ENCODE data around the gene DDX25.
"Not testable (repeated sequence)": the region's sequence is repeated elsewhere in the genome, so short reads cannot be mapped to it uniquely, and the experiment has no call there.

The DDX25 gene

GRCh38 chr11:125903711-125904659 lies at the start of gene DDX25:
DDX25 (plus strand) TSS chr11:125904508; CDS start chr11:125904518, 10 bp downstream.
- H3K4me3 ChIP-seq (ENCODE audit: low read depth, low read length), result peak within 1 kb of the TSS; percentile 87
- H3K9ac ChIP-seq (ENCODE audit: low read depth, low read length), result peak within 1 kb of the TSS; percentile 26
- no peaks in the 10 kb centered on the region for H3K4me1 ChIP-seq (ENCODE audit: control insufficient read depth, insufficient read depth, low read length)

GRCh38 chr11:125857670-125858069 lies 46.6 kb upstream of the DDX25 start:
- not testable (repeated sequence) for H3K27me3 ChIP-seq (ENCODE audit: control insufficient read depth, insufficient read depth, low read length); H3K36me3 ChIP-seq (ENCODE audit: control insufficient read depth, insufficient read depth, low read length); H3K9ac ChIP-seq (ENCODE audit: low read depth, low read length); H3K9me3 ChIP-seq (ENCODE audit: control insufficient read depth, insufficient read depth, low read length); H3K4me1 ChIP-seq (ENCODE audit: control insufficient read depth, insufficient read depth, low read length); H3K4me3 ChIP-seq (ENCODE audit: low read depth, low read length)

More at GRCh38 chr11:125903711-125904659, at the start of gene DDX25:
- Histone ChIP-seq H3K36me3 (ENCODE audit: control insufficient read depth, insufficient read depth, low read length) (no peaks in the 10 kb centered on the region), H3K9me3 (ENCODE audit: control insufficient read depth, insufficient read depth, low read length) (no peaks in the 10 kb centered on the region), H3K27me3 (ENCODE audit: control insufficient read depth, insufficient read depth, low read length) (peaks cover 10% of the 10 kb centered on the region)

- H3K9me3 ChIP-seq (ENCODE audit: control insufficient read depth, insufficient read depth, low read length); H3K4me1 ChIP-seq (ENCODE audit: control insufficient read depth, insufficient read depth, low read length); H3K9ac ChIP-seq (ENCODE audit: low read depth, low read length); H3K27me3 ChIP-seq (ENCODE audit: control insufficient read depth, insufficient read depth, low read length); H3K4me3 ChIP-seq (ENCODE audit: low read depth, low read length); H3K36me3 ChIP-seq (ENCODE audit: control insufficient read depth, insufficient read depth, low read length): not testable (repeated sequence)
Observed at GRCh38 chr11:125862786-125863185, 41.5 kb upstream of the DDX25 start.

GRCh38 chr11:125865354-125865753 lies 39.0 kb upstream of the DDX25 start:
- H3K4me1 ChIP-seq (ENCODE audit: control insufficient read depth, insufficient read depth, low read length); H3K36me3 ChIP-seq (ENCODE audit: control insufficient read depth, insufficient read depth, low read length); H3K27me3 ChIP-seq (ENCODE audit: control insufficient read depth, insufficient read depth, low read length); H3K4me3 ChIP-seq (ENCODE audit: low read depth, low read length); H3K9me3 ChIP-seq (ENCODE audit: control insufficient read depth, insufficient read depth, low read length); H3K9ac ChIP-seq (ENCODE audit: low read depth, low read length): not testable (repeated sequence)

GRCh38 chr11:125869521-125869920 lies 34.8 kb upstream of the DDX25 start:
- Histone ChIP-seq H3K4me3 (ENCODE audit: low read depth, low read length) (no peak overlapping the region), H3K9ac (ENCODE audit: low read depth, low read length) (no peak overlapping the region), H3K4me1 (ENCODE audit: control insufficient read depth, insufficient read depth, low read length) (no peaks in the 10 kb centered on the region), H3K9me3 (ENCODE audit: control insufficient read depth, insufficient read depth, low read length) (peaks cover 4% of the 10 kb centered on the region), H3K36me3 (ENCODE audit: control insufficient read depth, insufficient read depth, low read length) (no peaks in the 10 kb centered on the region), H3K27me3 (ENCODE audit: control insufficient read depth, insufficient read depth, low read length) (no peaks in the 10 kb centered on the region)

GRCh38 chr11:125871391-125872137 lies 32.7 kb upstream of the DDX25 start:
- no peaks in the 10 kb centered on the region for H3K36me3 ChIP-seq (ENCODE audit: control insufficient read depth, insufficient read depth, low read length)
- H3K9me3 ChIP-seq (ENCODE audit: control insufficient read depth, insufficient read depth, low read length), result peaks cover 4% of the 10 kb centered on the region
- H3K4me1 ChIP-seq (ENCODE audit: control insufficient read depth, insufficient read depth, low read length), result no peaks in the 10 kb centered on the region
- H3K9ac ChIP-seq (ENCODE audit: low read depth, low read length), result no peak overlapping the region
- no peaks in the 10 kb centered on the region for H3K27me3 ChIP-seq (ENCODE audit: control insufficient read depth, insufficient read depth, low read length)
- H3K4me3 ChIP-seq (ENCODE audit: low read depth, low read length), result no peak overlapping the region

GRCh38 chr11:125872138-125872491 lies 32.2 kb upstream of the DDX25 start:
- H3K36me3 ChIP-seq (ENCODE audit: control insufficient read depth, insufficient read depth, low read length), result no peaks in the 10 kb centered on the region
- H3K4me1 ChIP-seq (ENCODE audit: control insufficient read depth, insufficient read depth, low read length), result no peaks in the 10 kb centered on the region
- no peak overlapping the region for H3K4me3 ChIP-seq (ENCODE audit: low read depth, low read length)
- no peak overlapping the region for H3K9ac ChIP-seq (ENCODE audit: low read depth, low read length)
- peaks cover 4% of the 10 kb centered on the region for H3K9me3 ChIP-seq (ENCODE audit: control insufficient read depth, insufficient read depth, low read length)
- no peaks in the 10 kb centered on the region for H3K27me3 ChIP-seq (ENCODE audit: control insufficient read depth, insufficient read depth, low read length)

- peaks cover 5% of the 10 kb centered on the region for H3K27me3 ChIP-seq (ENCODE audit: control insufficient read depth, insufficient read depth, low read length)
- H3K36me3 ChIP-seq (ENCODE audit: control insufficient read depth, insufficient read depth, low read length), result no peaks in the 10 kb centered on the region
- peak overlapping the region; percentile 20 for H3K4me3 ChIP-seq (ENCODE audit: low read depth, low read length)
- H3K4me1 ChIP-seq (ENCODE audit: control insufficient read depth, insufficient read depth, low read length), result no peaks in the 10 kb centered on the region
- H3K9ac ChIP-seq (ENCODE audit: low read depth, low read length), result no peak overlapping the region
- H3K9me3 ChIP-seq (ENCODE audit: control insufficient read depth, insufficient read depth, low read length), result peaks cover 4% of the 10 kb centered on the region
Observed at GRCh38 chr11:125873881-125874555, 30.3 kb upstream of the DDX25 start.

- Histone ChIP-seq H3K27me3 (ENCODE audit: control insufficient read depth, insufficient read depth, low read length) (peaks cover 8% of the 10 kb centered on the region), H3K4me1 (ENCODE audit: control insufficient read depth, insufficient read depth, low read length) (no peaks in the 10 kb centered on the region), H3K9ac (ENCODE audit: low read depth, low read length) (no peak overlapping the region), H3K36me3 (ENCODE audit: control insufficient read depth, insufficient read depth, low read length) (no peaks in the 10 kb centered on the region), H3K9me3 (ENCODE audit: control insufficient read depth, insufficient read depth, low read length) (peaks cover 4% of the 10 kb centered on the region), H3K4me3 (ENCODE audit: low read depth, low read length) (peak overlapping the region; percentile 20)
Observed at GRCh38 chr11:125874556-125875124, 29.7 kb upstream of the DDX25 start.

- H3K27me3 ChIP-seq (ENCODE audit: control insufficient read depth, insufficient read depth, low read length), result peaks cover 16% of the 10 kb centered on the region
- no peaks in the 10 kb centered on the region for H3K36me3 ChIP-seq (ENCODE audit: control insufficient read depth, insufficient read depth, low read length)
- no peak overlapping the region for H3K4me3 ChIP-seq (ENCODE audit: low read depth, low read length)
- H3K4me1 ChIP-seq (ENCODE audit: control insufficient read depth, insufficient read depth, low read length), result no peaks in the 10 kb centered on the region
- H3K9ac ChIP-seq (ENCODE audit: low read depth, low read length), result no peak overlapping the region
- peaks cover 3% of the 10 kb centered on the region for H3K9me3 ChIP-seq (ENCODE audit: control insufficient read depth, insufficient read depth, low read length)
Observed at GRCh38 chr11:125881291-125881690, 23.0 kb upstream of the DDX25 start.

- H3K4me1 ChIP-seq (ENCODE audit: control insufficient read depth, insufficient read depth, low read length), result no peaks in the 10 kb centered on the region
- peaks cover 3% of the 10 kb centered on the region for H3K36me3 ChIP-seq (ENCODE audit: control insufficient read depth, insufficient read depth, low read length)
- no peak overlapping the region for H3K9ac ChIP-seq (ENCODE audit: low read depth, low read length)
- no peak overlapping the region for H3K4me3 ChIP-seq (ENCODE audit: low read depth, low read length)
- H3K27me3 ChIP-seq (ENCODE audit: control insufficient read depth, insufficient read depth, low read length), result peaks cover 19% of the 10 kb centered on the region
- H3K9me3 ChIP-seq (ENCODE audit: control insufficient read depth, insufficient read depth, low read length), result peaks cover 3% of the 10 kb centered on the region
Observed at GRCh38 chr11:125883375-125883774, 20.9 kb upstream of the DDX25 start.
